GM21737 (cell line): Measurements from ENCODE around the gene KIAA1614.
A peak's percentile ranks its signal among the peaks of the same experiment; 100 is the strongest.

Experiments used
- ATAC-seq: cut with Tn5 transposase; IDR thresholded peaks from one replicate; pipeline ENCODE4 v1.9.1; 2021; ENCODE audit warnings: mild to moderate bottlenecking, moderate library complexity; ENCODE audit not compliant: unreplicated experiment

Gene KIAA1614

DNA sequence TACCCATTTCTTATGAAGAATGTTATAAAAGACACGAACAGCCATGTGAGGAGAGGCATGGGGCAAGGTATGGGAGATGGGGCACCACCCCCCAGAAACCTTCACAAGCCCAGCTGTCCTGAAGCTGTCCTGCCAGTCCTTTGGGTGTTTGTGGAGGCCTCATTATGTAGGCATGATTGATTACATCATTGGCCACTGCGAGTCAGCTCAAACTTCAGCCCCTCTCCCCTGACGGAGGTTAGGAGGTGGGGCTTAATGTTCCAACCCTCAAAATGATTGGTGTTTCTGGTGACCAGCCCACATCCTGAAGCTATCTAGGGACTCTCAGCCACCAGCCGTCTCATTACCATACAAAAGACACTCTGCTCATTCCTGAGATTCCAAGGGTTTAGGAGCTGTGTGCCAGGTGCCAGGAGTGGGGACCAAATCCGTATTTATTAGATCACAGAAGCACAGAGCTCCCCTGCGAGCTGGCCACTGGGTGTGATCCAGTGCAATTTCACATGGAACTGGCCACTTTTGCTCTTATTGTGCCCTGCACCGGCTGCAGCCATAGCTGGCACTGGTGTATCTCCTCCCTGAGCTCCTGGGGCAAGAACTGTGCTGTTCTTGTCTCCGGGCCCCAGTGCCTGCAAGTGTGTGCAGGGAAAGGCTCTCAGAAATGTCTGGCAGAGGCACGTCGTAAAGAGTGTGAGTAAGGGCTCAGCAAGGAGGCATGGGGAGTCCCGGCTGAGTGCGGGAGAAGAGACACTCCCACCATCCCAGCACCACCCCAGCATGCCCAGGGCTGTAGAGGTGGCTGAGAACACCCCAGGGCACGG lies 10.5 kb downstream of the KIAA1614 start:
- ATAC-seq: no peak

- no peak for ATAC-seq
These were observed 11.2 kb downstream of the KIAA1614 start for GRCh38 chr1:180923887-180924286.

DNA sequence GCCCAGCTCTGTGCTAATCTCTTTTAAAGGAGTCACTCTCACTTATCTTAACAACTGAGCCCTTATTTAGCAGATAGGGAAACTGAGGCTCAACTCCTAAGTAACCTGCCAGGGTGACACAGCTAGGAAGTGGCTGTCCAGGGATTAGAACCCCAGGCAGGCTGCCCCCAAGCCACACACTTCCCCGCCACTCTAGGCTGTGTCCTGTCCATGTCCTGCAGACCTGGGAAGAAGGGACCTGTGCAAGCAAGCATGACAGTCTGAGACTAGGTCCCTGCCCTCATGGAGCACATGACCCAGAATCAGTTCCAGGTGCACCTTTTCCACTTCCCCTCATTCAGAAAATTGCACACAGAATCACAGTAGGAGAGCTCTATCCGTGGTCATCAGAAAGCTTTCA lies 12.2 kb downstream of the KIAA1614 start:
- no peak for ATAC-seq

GRCh38 chr1:180925471-180926051 lies 12.9 kb downstream of the KIAA1614 start:
- no peak for ATAC-seq

DNA sequence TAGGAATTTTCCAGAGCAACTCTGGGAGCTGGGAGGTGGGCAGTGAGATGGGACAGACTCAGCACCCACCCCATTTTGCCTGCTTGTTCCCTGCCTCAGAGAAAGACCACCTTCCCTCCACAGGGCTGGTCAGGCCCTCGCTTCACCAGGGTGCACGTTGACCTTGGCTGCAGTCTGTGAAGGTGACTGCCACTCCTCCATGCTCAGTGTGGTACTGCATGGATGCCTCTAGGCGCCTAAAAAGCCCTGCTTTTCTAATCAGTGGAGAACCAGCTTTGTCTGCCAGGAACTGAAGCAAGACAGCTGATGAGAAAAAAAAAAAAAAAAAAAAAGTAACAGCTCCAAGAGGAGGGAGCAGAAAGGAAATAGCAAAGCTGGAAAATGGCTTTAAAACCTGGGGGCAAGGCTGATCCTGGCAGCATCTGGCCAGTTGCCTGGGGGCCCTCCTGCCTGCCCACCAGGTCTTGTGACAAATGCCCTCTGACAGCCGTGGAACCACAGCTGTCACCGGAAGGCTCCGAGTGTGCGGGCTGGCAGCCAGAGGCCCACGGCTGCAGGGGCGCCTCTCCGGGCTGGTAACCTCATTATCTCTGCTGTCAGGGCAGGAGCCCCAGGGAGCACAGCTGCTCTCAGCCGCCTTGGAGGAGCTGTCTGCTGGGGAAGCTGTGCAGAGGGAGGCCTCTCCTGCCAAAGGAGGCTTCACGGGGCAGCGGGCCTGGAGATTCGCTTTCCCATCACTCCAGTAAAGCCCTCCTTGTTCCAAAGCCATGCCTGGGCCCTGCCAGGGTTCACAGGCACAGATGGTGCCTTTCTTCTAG lies 13.7 kb downstream of the KIAA1614 start:
- peak; percentile 58 for ATAC-seq

DNA sequence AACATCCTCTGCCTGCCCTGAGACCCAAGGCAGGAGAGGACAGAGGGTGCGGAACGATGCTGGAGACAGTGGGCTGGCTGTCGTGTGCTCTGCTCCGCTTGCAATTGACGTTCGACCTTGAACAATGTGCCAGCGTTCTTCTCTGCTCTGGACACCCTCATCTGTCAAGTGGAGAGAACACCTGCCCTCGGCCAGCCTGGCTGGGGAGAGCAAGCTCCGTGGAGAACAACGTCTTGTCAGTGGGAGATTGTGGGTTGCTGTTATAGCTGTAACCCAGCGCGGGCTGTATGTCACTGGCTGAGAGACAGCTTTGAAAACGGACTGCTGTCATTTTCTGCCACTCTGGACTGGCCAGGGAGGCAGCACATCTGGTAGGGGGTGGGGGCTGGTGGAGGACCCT lies 14.7 kb downstream of the KIAA1614 start:
- ATAC-seq: no peak

DNA sequence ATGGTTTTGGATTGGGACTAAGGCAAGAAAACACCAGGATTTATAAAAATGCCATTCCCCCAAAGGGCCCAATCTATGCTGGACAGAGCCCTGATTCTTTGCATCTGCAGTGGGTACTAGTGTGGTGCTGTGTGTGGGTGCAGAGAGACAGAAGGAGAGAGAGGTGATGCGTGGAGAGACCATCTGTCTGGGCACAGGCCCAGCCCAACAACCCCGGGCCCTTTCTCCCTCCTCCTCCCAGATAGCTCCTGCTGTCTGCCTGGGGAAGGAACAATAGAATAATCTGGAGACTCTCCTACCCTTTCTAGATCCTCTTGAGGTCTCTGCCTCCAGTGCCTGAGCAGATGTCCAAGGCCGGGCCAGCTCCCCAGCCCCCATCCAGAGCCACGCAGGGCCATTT lies 15.1 kb downstream of the KIAA1614 start:
- ATAC-seq: no peak

DNA sequence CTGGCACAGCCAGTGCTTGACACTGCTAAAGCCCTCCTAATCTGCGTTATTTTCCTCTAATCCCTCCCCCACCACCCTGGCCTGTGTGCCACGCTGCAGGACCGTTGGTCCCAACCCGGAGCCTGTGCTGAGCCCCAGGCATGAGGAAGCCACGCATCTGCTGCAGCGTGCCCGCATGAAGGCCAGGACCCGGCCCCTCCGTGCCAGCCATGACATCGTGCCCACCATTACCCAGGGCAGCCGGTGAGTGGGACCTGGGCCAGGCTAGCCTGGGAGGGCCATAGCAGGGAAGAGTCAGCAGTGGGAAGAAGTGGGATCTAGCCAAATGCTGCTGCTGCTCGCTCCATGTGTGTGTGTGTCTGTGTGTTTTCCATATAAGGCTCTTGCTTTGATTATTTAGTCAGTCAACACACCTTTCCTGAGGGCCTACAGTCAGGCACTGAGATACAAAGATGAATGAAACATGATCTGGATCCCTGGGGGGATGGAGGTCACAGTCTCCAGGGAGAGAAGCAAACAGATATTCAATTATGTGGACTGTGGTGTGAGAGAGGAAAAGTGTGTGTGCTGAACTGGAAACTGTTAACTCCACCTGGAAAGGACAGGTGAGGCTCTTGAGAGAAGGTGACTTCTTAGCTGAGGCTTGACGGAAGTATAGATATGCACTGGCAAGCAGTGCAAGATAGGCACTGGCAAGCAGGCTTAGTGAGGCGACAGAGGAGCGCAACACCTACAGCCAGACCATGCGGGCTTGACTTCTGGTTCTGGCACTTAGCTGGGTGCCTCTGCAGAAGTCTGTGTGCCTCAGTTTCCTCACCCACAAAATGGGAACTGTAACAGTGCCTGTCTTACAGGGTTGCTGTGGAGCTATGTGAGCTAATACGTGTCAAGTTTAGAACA lies 15.9 kb downstream of the KIAA1614 start:
- no peak for ATAC-seq

- no peak for ATAC-seq
These were observed 16.7 kb downstream of the KIAA1614 start for GRCh38 chr1:180929389-180929788.

DNA sequence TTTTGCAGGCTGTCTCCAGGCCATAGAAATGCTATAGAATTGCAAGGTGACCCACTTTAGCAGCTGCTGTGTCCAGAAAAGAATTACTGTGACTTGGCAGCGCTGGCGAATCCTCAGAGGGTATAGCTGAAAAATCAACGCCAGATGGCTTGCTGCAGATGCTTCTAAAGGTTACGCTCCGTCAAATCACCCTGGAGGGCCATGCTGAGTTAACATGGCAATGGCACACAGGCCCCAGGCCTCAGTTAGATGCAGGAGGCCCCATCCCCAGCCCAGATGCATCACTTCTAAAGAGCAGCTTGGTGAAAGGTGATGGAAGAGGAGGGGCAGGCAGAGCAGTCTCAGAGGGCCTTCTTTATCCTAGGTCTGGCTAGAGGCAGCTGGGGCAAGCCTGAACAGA lies 18.0 kb downstream of the KIAA1614 start:
- no peak for ATAC-seq

DNA sequence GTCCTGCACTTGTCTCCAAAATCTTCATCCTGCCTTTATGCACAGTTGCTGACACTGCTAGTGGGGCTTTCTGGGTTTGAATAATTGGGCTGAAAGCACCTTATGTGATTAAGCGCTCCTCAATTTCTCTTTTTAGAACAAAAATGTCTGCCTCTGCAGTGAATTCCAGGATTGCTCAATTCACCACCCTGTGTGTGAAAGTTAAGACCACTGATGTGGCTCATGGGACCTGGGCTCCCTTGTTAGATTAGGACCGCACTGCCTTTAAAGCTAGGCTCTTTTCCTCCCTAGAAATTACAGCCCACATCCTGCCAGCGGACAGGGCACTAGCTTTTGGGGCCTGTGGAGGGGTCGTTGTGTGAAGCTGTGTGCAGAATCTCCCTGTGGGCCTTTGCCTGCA lies 18.8 kb downstream of the KIAA1614 start:
- ATAC-seq: no peak

DNA sequence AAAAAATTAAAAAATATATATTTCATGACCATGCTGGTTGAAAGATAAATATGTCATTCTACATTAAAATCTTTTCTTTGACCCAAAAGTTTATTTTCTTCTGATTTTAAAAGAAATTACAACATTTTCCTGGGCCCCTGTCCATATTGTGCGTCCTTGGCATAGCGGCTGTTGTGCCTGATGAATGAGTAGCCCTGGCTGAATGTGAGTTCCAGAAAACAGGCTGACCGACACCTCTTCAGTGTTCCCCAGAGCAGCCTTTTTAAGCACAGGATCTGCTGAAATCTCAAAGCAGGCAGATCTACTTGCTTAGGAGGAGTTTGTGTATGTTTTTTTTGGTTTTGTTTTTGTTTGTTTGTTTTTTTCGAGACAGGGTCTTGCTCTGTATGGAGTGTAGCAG lies 19.7 kb downstream of the KIAA1614 start:
- ATAC-seq: no peak

DNA sequence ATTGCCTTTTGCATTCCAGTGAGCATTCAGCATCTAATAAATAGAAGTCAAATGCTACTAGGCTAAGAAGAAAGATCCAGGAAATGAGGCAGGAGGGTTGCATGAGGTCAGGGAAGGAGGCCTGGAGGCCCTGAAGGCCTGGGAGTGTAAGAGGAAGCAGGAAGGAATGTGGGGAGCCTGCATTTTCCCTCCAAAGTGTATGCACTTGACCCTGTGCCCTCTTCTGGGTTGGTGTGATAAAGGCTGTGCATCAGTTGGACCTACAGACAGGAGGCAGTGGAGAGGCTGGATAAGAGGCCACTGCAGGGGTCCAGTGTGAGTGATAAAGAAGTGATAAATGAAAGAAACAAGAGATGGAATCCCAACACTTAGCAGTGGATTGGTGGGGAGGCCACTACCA lies 20.4 kb downstream of the KIAA1614 start:
- ATAC-seq: no peak

DNA sequence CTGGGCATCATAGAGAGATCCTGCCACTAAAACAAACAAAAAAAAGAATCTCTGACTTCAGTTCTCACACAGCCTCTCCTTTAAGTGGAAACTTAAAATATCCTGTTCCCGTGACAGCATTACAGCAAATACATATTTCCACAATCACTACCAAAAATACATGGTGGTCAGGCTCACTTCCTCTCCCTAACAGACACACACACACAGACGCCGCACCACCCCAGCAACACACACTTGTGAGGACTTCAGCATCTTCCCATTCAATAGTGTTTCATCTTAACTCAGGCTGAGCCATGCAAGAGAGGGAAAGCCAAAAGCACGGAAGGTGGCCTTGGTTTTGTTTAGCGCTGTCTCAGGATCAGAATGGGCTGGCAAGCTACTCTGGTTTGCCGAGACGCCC lies 21.9 kb downstream of the KIAA1614 start:
- no peak for ATAC-seq

GRCh38 chr1:180935326-180936109 lies 22.8 kb downstream of the KIAA1614 start:
- no peak for ATAC-seq

GRCh38 chr1:180936110-180937011 lies 23.7 kb downstream of the KIAA1614 start:
- no peak for ATAC-seq

GRCh38 chr1:180937012-180937372 lies 24.3 kb downstream of the KIAA1614 start:
- ATAC-seq: no peak

DNA sequence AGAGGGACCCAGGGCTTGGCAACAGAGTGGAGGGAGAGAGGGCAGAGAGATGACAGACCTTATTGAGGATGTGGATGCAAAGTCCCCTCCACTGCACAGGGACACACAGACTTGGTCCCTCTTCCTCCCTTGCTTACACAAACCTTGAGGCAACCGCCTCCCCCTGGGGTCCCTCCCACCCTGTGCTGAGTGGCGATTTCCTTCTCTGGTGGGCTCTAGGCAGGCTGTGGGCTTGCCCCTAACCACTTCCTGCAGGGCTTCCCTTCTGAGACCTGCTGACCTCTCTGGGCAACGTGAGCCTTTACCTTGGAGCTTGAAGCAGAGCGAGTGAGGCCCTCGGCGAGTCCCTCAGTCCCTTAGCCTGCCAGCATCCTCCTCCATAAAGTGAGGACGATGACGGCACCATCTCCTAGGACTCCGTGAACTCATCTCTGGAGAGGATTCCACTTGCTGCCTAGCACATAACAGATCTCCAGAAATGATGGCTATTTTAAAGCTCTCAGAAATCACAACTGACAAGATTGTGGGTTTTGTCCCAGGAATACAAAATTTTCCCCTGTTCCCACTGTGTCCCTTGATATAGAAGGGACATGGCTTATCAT lies 25.0 kb downstream of the KIAA1614 start:
- ATAC-seq: no peak
